ENCODE data around the gene KIRREL1. TPM values are rescaled to one million over a fixed set of nuclear protein-coding genes. Genes with fewer than 3 reads are reported as not detected.

KIRREL1 gene
- total and polyA plus RNA-seq, 5 donors from 2014 or later: not detected

GRCh38 chr1:158117854-158118704 lies 124.6 kb downstream of the KIRREL1 start:
- Histone ChIP-seq H3K4me3 (ENCODE audit: low read depth, low read length) (no peak overlapping the region), H3K4me1 (ENCODE audit: control insufficient read depth, insufficient read depth, low read length, poor library complexity, severe bottlenecking) (peaks cover 5% of the 10 kb centered on the region), H3K27me3 (ENCODE audit: control insufficient read depth, insufficient read depth, low read length) (peaks cover 18% of the 10 kb centered on the region), H3K36me3 (ENCODE audit: control insufficient read depth, insufficient read depth, low read length) (no peaks in the 10 kb centered on the region), H3K27ac (ENCODE audit: insufficient read depth, low read length, poor library complexity, severe bottlenecking) (no peak overlapping the region), H3K9me3 (ENCODE audit: control insufficient read depth in 2 of 2, low read length in 2 of 2) (no peaks in the 10 kb centered on the region)
- Mint-ChIP-seq H3K9me3 (peaks cover 0 to 2% (median 0%) of the 10 kb centered on the region in 7 donors), H3K4me1 (peaks cover 0 to 15% (median 5%) of the 10 kb centered on the region in 4 donors), H3K27ac (no peak overlapping the region), H3K36me3 (no peaks in the 10 kb centered on the region), H3K4me3 (peak overlapping the region in 2 of 4 donors; percentile 57 to 82), H3K27me3 (peaks cover 49% of the 10 kb centered on the region)
- ATAC-seq (ENCODE audit: low read depth in 2 of 2): peak; percentile 60 to 64
- DNase-seq: peak in 1 of 3 donors; percentile 31

DNA sequence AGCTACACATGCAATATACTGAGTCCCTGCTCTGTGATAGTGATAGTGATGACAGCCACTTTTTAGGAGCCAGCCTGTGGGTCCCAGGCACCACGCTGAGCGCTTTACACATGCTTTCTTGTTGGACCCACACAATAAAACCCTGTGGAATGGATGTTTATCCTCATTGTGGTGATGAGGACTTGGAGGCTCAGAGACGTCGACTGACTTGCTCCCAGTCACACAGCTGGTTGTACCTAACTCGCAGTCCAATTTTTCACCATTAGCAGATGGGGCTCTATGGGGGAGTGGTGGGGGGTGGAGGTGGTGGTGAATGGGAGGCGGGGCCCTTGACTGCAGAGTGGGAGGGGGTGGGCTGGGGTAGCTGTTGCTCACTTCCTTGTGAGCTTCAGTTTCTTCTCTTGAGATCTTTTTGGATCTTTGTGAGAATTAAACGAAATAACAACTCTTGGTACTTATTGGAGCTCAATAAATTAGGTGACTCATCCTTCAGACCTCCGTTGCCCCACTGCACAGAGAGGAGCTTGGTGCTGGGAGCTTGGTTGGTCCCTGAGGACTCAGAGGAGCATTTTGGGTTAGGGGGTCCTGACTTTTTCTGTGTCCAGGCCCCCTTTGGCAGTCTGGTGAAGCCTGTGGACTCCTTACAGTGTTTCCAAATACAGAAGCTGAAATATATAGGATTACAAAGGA lies 125.4 kb downstream of the KIRREL1 start:
- Histone ChIP-seq H3K36me3 (ENCODE audit: control insufficient read depth, insufficient read depth, low read length) (no peaks in the 10 kb centered on the region), H3K9me3 (ENCODE audit: control insufficient read depth in 2 of 2, low read length in 2 of 2) (no peaks in the 10 kb centered on the region), H3K4me1 (ENCODE audit: control insufficient read depth, insufficient read depth, low read length, poor library complexity, severe bottlenecking) (no peaks in the 10 kb centered on the region), H3K27ac (ENCODE audit: insufficient read depth, low read length, poor library complexity, severe bottlenecking) (no peak overlapping the region), H3K27me3 (ENCODE audit: control insufficient read depth, insufficient read depth, low read length) (peaks cover 17% of the 10 kb centered on the region), H3K4me3 (ENCODE audit: low read depth, low read length) (no peak overlapping the region)
- H3K36me3 Mint-ChIP-seq: no peaks in the 10 kb centered on the region
- H3K27ac Mint-ChIP-seq: no peak overlapping the region
- H3K4me1 Mint-ChIP-seq: peaks cover 0 to 12% (median 4%) of the 10 kb centered on the region in 4 donors
- peaks cover 0 to 2% (median 0%) of the 10 kb centered on the region in 7 donors for H3K9me3 Mint-ChIP-seq
- peaks cover 51% of the 10 kb centered on the region for H3K27me3 Mint-ChIP-seq
- DNase-seq (no peak), ATAC-seq (ENCODE audit: low read depth in 2 of 2) (no peak)
- H3K4me3 Mint-ChIP-seq: no peak overlapping the region

DNA sequence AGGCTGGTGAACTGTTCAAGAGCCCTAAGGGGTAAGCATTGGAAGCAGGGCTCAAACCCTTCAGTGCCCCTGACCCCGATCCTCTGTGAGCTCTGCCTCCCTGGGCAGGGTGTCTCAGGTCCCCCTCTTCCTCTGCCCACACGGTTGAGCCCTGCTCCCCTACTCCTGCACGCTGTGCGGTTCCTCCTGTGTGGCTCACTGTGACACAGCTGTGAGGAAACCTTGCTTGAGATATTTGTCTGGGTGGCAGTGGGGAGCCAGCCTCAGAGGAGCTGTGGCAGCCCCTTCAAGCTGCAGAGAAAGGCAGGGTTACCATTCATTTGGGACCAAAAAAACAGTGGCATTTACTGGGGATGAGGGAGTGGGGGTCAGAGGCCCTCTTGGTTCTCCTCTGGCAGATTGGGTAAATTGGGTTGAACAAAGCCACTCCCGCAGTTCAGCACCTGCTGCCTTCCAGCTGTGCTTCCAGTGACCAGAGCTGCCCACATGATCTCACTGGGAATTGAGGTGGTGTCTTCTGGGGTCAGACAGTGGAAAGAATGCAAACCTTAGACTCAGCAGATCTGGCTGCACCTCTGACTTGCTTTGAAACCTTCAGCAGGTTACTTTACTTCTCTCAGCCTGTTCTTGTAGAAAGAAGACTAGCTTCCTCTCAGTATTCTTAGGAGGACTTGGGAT lies 126.7 kb downstream of the KIRREL1 start:
- H3K4me1 Mint-ChIP-seq: peaks cover 0 to 9% (median 5%) of the 10 kb centered on the region in 4 donors
- H3K4me1 ChIP-seq (ENCODE audit: control insufficient read depth, insufficient read depth, low read length, poor library complexity, severe bottlenecking): no peaks in the 10 kb centered on the region
- no peak for ATAC-seq (ENCODE audit: low read depth in 2 of 2)
- no peak for DNase-seq
- no peak overlapping the region for H3K4me3 ChIP-seq (ENCODE audit: low read depth, low read length)
- peaks cover 45% of the 10 kb centered on the region for H3K27me3 Mint-ChIP-seq
- H3K36me3 Mint-ChIP-seq: no peaks in the 10 kb centered on the region
- no peak overlapping the region for H3K27ac ChIP-seq (ENCODE audit: insufficient read depth, low read length, poor library complexity, severe bottlenecking)
- H3K9me3 ChIP-seq (ENCODE audit: control insufficient read depth in 2 of 2, low read length in 2 of 2): no peaks in the 10 kb centered on the region
- H3K9me3 Mint-ChIP-seq: peaks cover 0 to 2% (median 0%) of the 10 kb centered on the region in 7 donors
- peaks cover 12% of the 10 kb centered on the region for H3K27me3 ChIP-seq (ENCODE audit: control insufficient read depth, insufficient read depth, low read length)
- H3K4me3 Mint-ChIP-seq: no peak overlapping the region
- H3K36me3 ChIP-seq (ENCODE audit: control insufficient read depth, insufficient read depth, low read length): no peaks in the 10 kb centered on the region
- no peak overlapping the region for H3K27ac Mint-ChIP-seq

DNA sequence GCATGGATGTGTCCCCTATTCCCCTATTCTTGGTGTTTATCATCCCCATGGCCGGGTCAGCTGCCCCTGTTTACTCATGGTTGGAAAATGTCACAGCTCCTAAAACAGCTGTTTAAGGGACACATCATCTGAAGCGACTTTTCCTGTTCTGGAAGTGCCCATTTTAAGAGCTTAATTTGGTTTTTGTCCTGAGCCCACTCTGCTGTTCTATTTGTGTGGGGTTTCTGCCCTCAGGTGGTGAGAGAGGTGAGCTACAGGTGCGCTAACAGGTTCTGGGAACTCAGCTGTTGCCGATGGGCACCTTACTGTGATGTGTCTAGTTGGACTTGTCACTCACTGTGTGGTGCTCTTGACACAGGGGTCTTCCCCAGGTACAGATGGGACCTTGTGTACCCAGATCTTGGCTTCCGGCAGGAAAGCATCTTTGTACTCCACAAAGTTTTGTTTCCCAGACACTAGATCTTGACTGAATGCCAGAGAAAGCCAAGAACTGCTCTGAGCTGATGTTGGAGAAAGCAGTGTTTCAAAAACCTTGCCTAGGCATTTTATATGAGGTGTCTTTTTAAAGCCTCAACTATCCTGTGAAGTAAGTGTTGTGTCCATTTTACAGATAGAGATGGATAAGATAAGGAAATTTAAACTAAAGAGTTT lies 128.3 kb downstream of the KIRREL1 start:
- no peaks in the 10 kb centered on the region for H3K36me3 ChIP-seq (ENCODE audit: control insufficient read depth, insufficient read depth, low read length)
- Mint-ChIP-seq H3K27ac (no peak overlapping the region), H3K36me3 (no peaks in the 10 kb centered on the region), H3K27me3 (peaks cover 40% of the 10 kb centered on the region), H3K9me3 (peaks cover 0 to 2% (median 0%) of the 10 kb centered on the region in 7 donors), H3K4me1 (peaks cover 0 to 9% (median 5%) of the 10 kb centered on the region in 4 donors), H3K4me3 (no peak overlapping the region)
- peak in 1 of 2 donors; percentile 32 for ATAC-seq (ENCODE audit: low read depth in 2 of 2)
- H3K9me3 ChIP-seq (ENCODE audit: control insufficient read depth in 2 of 2, low read length in 2 of 2): no peaks in the 10 kb centered on the region
- no peak overlapping the region for H3K27ac ChIP-seq (ENCODE audit: insufficient read depth, low read length, poor library complexity, severe bottlenecking)
- peak in 2 of 3 donors; percentile 10 to 26 for DNase-seq
- H3K4me1 ChIP-seq (ENCODE audit: control insufficient read depth, insufficient read depth, low read length, poor library complexity, severe bottlenecking): no peaks in the 10 kb centered on the region
- H3K4me3 ChIP-seq (ENCODE audit: low read depth, low read length): no peak overlapping the region
- H3K27me3 ChIP-seq (ENCODE audit: control insufficient read depth, insufficient read depth, low read length): peaks cover 5% of the 10 kb centered on the region

DNA sequence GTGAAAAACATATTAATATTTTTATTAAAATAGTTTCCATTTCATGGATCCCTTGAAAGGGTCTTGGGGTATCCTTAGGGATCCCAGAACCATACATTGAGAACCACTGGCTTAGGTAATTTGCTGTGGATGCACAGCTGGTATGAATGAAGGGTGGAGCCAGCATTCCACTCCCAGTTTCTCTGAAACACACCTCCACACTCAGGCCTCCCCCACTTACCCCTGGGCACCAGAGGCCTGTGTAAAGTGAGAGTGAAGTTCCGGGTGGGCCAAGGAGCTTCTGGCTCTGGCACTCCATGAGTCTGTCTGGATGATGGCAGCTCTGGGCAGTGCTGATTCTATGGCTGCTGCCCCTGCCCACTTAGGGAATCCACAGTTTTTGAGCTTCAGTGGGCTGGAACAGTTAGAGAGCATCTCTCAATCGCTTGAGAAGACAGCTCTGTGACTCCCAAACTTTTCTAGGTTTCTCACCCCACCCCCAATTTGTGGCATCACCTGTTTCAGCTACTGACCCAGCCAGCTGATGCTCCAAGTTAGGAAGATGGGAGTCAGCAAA lies 129.5 kb downstream of the KIRREL1 start:
- Histone ChIP-seq H3K4me3 (ENCODE audit: low read depth, low read length) (no peak overlapping the region), H3K36me3 (ENCODE audit: control insufficient read depth, insufficient read depth, low read length) (no peaks in the 10 kb centered on the region), H3K27me3 (ENCODE audit: control insufficient read depth, insufficient read depth, low read length) (peaks cover 5% of the 10 kb centered on the region), H3K27ac (ENCODE audit: insufficient read depth, low read length, poor library complexity, severe bottlenecking) (no peak overlapping the region), H3K4me1 (ENCODE audit: control insufficient read depth, insufficient read depth, low read length, poor library complexity, severe bottlenecking) (no peaks in the 10 kb centered on the region), H3K9me3 (ENCODE audit: control insufficient read depth in 2 of 2, low read length in 2 of 2) (no peaks in the 10 kb centered on the region)
- no peak overlapping the region for H3K27ac Mint-ChIP-seq
- H3K27me3 Mint-ChIP-seq: peaks cover 38% of the 10 kb centered on the region
- no peak overlapping the region for H3K4me3 Mint-ChIP-seq
- no peak for ATAC-seq (ENCODE audit: low read depth in 2 of 2)
- peaks cover 0 to 5% (median 3%) of the 10 kb centered on the region in 4 donors for H3K4me1 Mint-ChIP-seq
- H3K9me3 Mint-ChIP-seq: peaks cover 0 to 2% (median 0%) of the 10 kb centered on the region in 7 donors
- H3K36me3 Mint-ChIP-seq: no peaks in the 10 kb centered on the region
- no peak for DNase-seq

DNA sequence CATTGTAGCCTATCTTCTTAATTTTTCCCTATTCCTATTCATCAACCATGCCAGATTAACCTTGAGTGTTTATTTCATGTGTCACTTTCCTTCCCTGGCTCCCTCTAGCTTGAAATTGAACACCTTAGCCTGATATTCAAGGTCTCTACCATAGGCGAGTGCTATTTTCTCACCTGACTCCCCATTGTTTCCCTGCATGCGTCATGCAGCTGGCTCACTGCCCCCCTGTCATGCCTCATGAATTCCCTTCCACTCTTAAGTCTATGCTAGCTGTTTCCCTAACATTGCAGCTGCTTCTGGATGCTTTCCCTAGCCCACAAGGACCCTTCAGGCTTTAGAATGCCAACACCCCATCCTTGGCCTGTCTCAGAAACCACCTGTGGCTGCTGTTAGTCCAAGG lies 130.6 kb downstream of the KIRREL1 start:
- H3K36me3 ChIP-seq (ENCODE audit: control insufficient read depth, insufficient read depth, low read length): no peaks in the 10 kb centered on the region
- H3K27me3 ChIP-seq (ENCODE audit: control insufficient read depth, insufficient read depth, low read length): peaks cover 5% of the 10 kb centered on the region
- DNase-seq (no peak), ATAC-seq (ENCODE audit: low read depth in 2 of 2) (no peak)
- no peak overlapping the region for H3K27ac ChIP-seq (ENCODE audit: insufficient read depth, low read length, poor library complexity, severe bottlenecking)
- H3K4me1 ChIP-seq (ENCODE audit: control insufficient read depth, insufficient read depth, low read length, poor library complexity, severe bottlenecking): no peaks in the 10 kb centered on the region
- peaks cover 0 to 2% (median 0%) of the 10 kb centered on the region in 7 donors for H3K9me3 Mint-ChIP-seq
- peaks cover 28% of the 10 kb centered on the region for H3K27me3 Mint-ChIP-seq
- H3K4me3 Mint-ChIP-seq: no peak overlapping the region
- H3K4me1 Mint-ChIP-seq: peaks cover 0 to 3% (median 0%) of the 10 kb centered on the region in 4 donors
- H3K36me3 Mint-ChIP-seq: no peaks in the 10 kb centered on the region
- no peak overlapping the region for H3K27ac Mint-ChIP-seq
- no peaks in the 10 kb centered on the region for H3K9me3 ChIP-seq (ENCODE audit: control insufficient read depth in 2 of 2, low read length in 2 of 2)
- no peak overlapping the region for H3K4me3 ChIP-seq (ENCODE audit: low read depth, low read length)

GRCh38 chr1:158124999-158125398 lies 131.6 kb downstream of the KIRREL1 start:
- Histone ChIP-seq H3K9me3 (ENCODE audit: control insufficient read depth in 2 of 2, low read length in 2 of 2) (no peaks in the 10 kb centered on the region), H3K27me3 (ENCODE audit: control insufficient read depth, insufficient read depth, low read length) (peaks cover 5% of the 10 kb centered on the region), H3K27ac (ENCODE audit: insufficient read depth, low read length, poor library complexity, severe bottlenecking) (no peak overlapping the region), H3K4me3 (ENCODE audit: low read depth, low read length) (no peak overlapping the region), H3K4me1 (ENCODE audit: control insufficient read depth, insufficient read depth, low read length, poor library complexity, severe bottlenecking) (no peaks in the 10 kb centered on the region), H3K36me3 (ENCODE audit: control insufficient read depth, insufficient read depth, low read length) (no peaks in the 10 kb centered on the region)
- Mint-ChIP-seq H3K4me3 (no peak overlapping the region), H3K36me3 (no peaks in the 10 kb centered on the region), H3K4me1 (peaks cover 0 to 3% (median 0%) of the 10 kb centered on the region in 4 donors), H3K9me3 (peaks cover 0 to 2% (median 0%) of the 10 kb centered on the region in 7 donors), H3K27ac (no peak overlapping the region), H3K27me3 (peaks cover 28% of the 10 kb centered on the region)
- peak; percentile 78 to 79 for ATAC-seq (ENCODE audit: low read depth in 2 of 2)
- DNase-seq: peak; percentile 44 to 84 (median 57)

Measured in CD4-positive, CD25-positive, alpha-beta regulatory T cell (primary cell).